ENCODE measurements around the gene C1QL1.

GRCh38 chr17:44932096-44932786, 35.9 kb downstream of the C1QL1 start:
- no peak for TF ChIP-seq CTCF (IDR thresholded peaks at IDR 0.05 in 2 of 3, conservative IDR thresholded peaks at IDR 0.05 in 1 of 3; ENCODE audit: borderline replicate concordance in 1 of 3, insufficient read depth in 1 of 3, low read depth in 2 of 3, low read length in 2 of 3)
- TF ChIP-seq, protein P1, sequence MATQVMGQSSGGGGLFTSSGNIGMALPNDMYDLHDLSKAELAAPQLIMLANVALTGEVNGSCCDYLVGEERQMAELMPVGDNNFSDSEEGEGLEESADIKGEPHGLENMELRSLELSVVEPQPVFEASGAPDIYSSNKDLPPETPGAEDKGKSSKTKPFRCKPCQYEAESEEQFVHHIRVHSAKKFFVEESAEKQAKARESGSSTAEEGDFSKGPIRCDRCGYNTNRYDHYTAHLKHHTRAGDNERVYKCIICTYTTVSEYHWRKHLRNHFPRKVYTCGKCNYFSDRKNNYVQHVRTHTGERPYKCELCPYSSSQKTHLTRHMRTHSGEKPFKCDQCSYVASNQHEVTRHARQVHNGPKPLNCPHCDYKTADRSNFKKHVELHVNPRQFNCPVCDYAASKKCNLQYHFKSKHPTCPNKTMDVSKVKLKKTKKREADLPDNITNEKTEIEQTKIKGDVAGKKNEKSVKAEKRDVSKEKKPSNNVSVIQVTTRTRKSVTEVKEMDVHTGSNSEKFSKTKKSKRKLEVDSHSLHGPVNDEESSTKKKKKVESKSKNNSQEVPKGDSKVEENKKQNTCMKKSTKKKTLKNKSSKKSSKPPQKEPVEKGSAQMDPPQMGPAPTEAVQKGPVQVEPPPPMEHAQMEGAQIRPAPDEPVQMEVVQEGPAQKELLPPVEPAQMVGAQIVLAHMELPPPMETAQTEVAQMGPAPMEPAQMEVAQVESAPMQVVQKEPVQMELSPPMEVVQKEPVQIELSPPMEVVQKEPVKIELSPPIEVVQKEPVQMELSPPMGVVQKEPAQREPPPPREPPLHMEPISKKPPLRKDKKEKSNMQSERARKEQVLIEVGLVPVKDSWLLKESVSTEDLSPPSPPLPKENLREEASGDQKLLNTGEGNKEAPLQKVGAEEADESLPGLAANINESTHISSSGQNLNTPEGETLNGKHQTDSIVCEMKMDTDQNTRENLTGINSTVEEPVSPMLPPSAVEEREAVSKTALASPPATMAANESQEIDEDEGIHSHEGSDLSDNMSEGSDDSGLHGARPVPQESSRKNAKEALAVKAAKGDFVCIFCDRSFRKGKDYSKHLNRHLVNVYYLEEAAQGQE (IDR thresholded peaks at IDR 0.05; ENCODE audit: low read depth): no peak
- TF ChIP-seq SIN3A (IDR thresholded peaks at IDR 0.05; ENCODE audit: low read depth): no peak
- no peak for TF ChIP-seq ZNF274 (IDR thresholded peaks at IDR 0.05; ENCODE audit: low read depth, low read length)
- no peak for TF ChIP-seq EZH2 (IDR thresholded peaks at IDR 0.05)
- no peak for TF ChIP-seq POLR2AphosphoS5 (IDR thresholded peaks at IDR 0.05; ENCODE audit: low read depth, low read length)
- TF ChIP-seq POLR2A (IDR thresholded peaks at IDR 0.05; ENCODE audit: borderline replicate concordance, extremely low read depth, insufficient read depth, insufficient read length): no peak
- no peak for TF ChIP-seq CBX3 (IDR thresholded peaks at IDR 0.05; ENCODE audit: low read depth)
- no peak for TF ChIP-seq TCF7L2 (IDR thresholded peaks at IDR 0.05; ENCODE audit: borderline replicate concordance, extremely low read depth, insufficient read depth, insufficient read length)
- no peak for TF ChIP-seq CEBPB (IDR thresholded peaks at IDR 0.05; ENCODE audit: low read depth)
- TF ChIP-seq MAX (IDR thresholded peaks at IDR 0.05): no peak
- TF ChIP-seq EZH2phosphoT487 (IDR thresholded peaks at IDR 0.05; ENCODE audit: borderline replicate concordance): no peak
- no peak for TF ChIP-seq ZFX (IDR thresholded peaks at IDR 0.05)
- no peak for TF ChIP-seq EGR1 (IDR thresholded peaks at IDR 0.05; ENCODE audit: low read depth)
